Mesenchymal stem cell (in vitro differentiated cells and primary cell): Measurements from ENCODE around the gene NFATC2.
A peak's percentile ranks its signal among the peaks of the same experiment; 100 is the strongest.
"Not testable (repeated sequence)": the region's sequence is repeated elsewhere in the genome, so short reads cannot be mapped to it uniquely, and the experiment has no call there.

Experiments used
- DNase-seq: peaks from one replicate; pipeline ENCODE4 v3.0.0-alpha.2; 2013
- H2AFZ ChIP-seq: one replicate; pipeline ENCODE4 v1.6.1; 2013; ENCODE audit warnings: low read depth, mild to moderate bottlenecking, control low read depth, inconsistent platforms, low read length, moderate library complexity
- H2AK5ac ChIP-seq: 2 replicates; pipeline ENCODE4 v1.6.1; 2013; ENCODE audit warnings: low read length, moderate library complexity, mild to moderate bottlenecking, inconsistent platforms; ENCODE audit not compliant: severe bottlenecking
- H2BK120ac ChIP-seq: one replicate; pipeline ENCODE4 v1.6.1; 2013; ENCODE audit warnings: low read depth, mild to moderate bottlenecking, inconsistent platforms, low read length, moderate library complexity
- H2BK12ac ChIP-seq, 2 experiments: one replicate each; pipeline ENCODE4 v1.6.1; 2013; ENCODE audit warnings: inconsistent platforms in 2 of 2, low read length in 2 of 2, mild to moderate bottlenecking in 2 of 2, moderate library complexity in 2 of 2, control low read depth in 1 of 2
- H2BK15ac ChIP-seq: one replicate; pipeline ENCODE4 v1.6.1; 2013; ENCODE audit warnings: mild to moderate bottlenecking, low read depth, inconsistent platforms; ENCODE audit not compliant: poor library complexity, severe bottlenecking
- H2BK5ac ChIP-seq: 2 replicates; pipeline ENCODE4 v1.6.1; 2013; ENCODE audit warnings: low read depth, mild to moderate bottlenecking, low read length, control low read depth, inconsistent platforms; ENCODE audit not compliant: poor library complexity, severe bottlenecking
- H3K14ac ChIP-seq, 2 experiments: one replicate each; pipeline ENCODE4 v1.6.1; 2013; ENCODE audit warnings: inconsistent platforms in 2 of 2, low read length in 2 of 2, control low read depth in 1 of 2, mild to moderate bottlenecking in 1 of 2, moderate library complexity in 1 of 2
- H3K18ac ChIP-seq, 2 experiments: one replicate each; pipeline ENCODE4 v1.6.1; 2013; ENCODE audit warnings: inconsistent platforms in 2 of 2, low read length in 2 of 2, control low read depth in 1 of 2, low read depth in 1 of 2, mild to moderate bottlenecking in 1 of 2
- H3K23ac ChIP-seq, 2 experiments: one replicate each; pipeline ENCODE4 v1.6.1; 2013; ENCODE audit warnings: inconsistent platforms in 2 of 2, low read length in 2 of 2, mild to moderate bottlenecking in 2 of 2, moderate library complexity in 2 of 2, control low read depth in 1 of 2
- H3K27ac ChIP-seq: 2 replicates; pipeline ENCODE4 v1.5.1; 2013; ENCODE audit warnings: mild to moderate bottlenecking, moderate library complexity, low read length, control low read depth, inconsistent platforms; ENCODE audit not compliant: poor library complexity, severe bottlenecking
- H3K27me3 ChIP-seq, 2 experiments: 2 replicates each; pipeline versions ENCODE4 v1.6.1 to v1.7.0; 2013; ENCODE audit warnings: low read length in 2 of 2, mild to moderate bottlenecking in 2 of 2, moderate library complexity in 2 of 2, control low read depth in 1 of 2, inconsistent platforms in 1 of 2; ENCODE audit not compliant: control insufficient read depth in 1 of 2, insufficient read depth in 1 of 2
- H3K36me3 ChIP-seq, 2 experiments: 2 replicates each; pipeline versions ENCODE4 v1.6.1 to v1.7.0; 2013; ENCODE audit warnings: low read length in 2 of 2, control low read depth in 1 of 2, inconsistent platforms in 1 of 2, low read depth in 1 of 2, mild to moderate bottlenecking in 1 of 2; ENCODE audit not compliant: insufficient read depth in 2 of 2, control insufficient read depth in 1 of 2
- H3K4ac ChIP-seq, 2 experiments: one replicate each; pipeline ENCODE4 v1.6.1; 2013; ENCODE audit warnings: inconsistent platforms in 2 of 2, low read length in 2 of 2, mild to moderate bottlenecking in 2 of 2, moderate library complexity in 2 of 2, control low read depth in 1 of 2, low read depth in 1 of 2
- H3K4me1 ChIP-seq: 2 replicates; pipeline ENCODE4 v1.6.1; 2013; ENCODE audit warnings: low read depth, low read length, control low read depth; ENCODE audit not compliant: control insufficient read depth, insufficient read depth
- H3K4me2 ChIP-seq: 2 replicates; pipeline ENCODE4 v1.6.1; 2013; ENCODE audit warnings: low read length, mild to moderate bottlenecking, inconsistent platforms; ENCODE audit not compliant: poor library complexity, severe bottlenecking
- H3K4me3 ChIP-seq, 2 experiments: 2 replicates each; pipeline versions ENCODE4 v1.5.1 to v1.7.0; 2013; ENCODE audit warnings: low read length in 2 of 2, mild to moderate bottlenecking in 2 of 2, control low read depth in 1 of 2, low read depth in 1 of 2; ENCODE audit not compliant: insufficient read depth in 1 of 2
- H3K79me1 ChIP-seq: replicated peaks from 2 replicates; pipeline ENCODE4 v1.6.1; 2013; ENCODE audit warnings: mild to moderate bottlenecking, control low read depth, low read length, inconsistent platforms; ENCODE audit not compliant: poor library complexity, severe bottlenecking
- H3K9ac ChIP-seq: 2 replicates; pipeline ENCODE4 v1.7.0; 2013; ENCODE audit warnings: mild to moderate bottlenecking, low read length, moderate library complexity
- H3K9me3 ChIP-seq: 2 replicates; pipeline ENCODE4 v1.7.0; 2013; ENCODE audit warnings: mild to moderate bottlenecking, low read length; ENCODE audit not compliant: control insufficient read depth
- H4K8ac ChIP-seq: one replicate; pipeline ENCODE4 v1.6.1; 2013; ENCODE audit warnings: inconsistent platforms, mild to moderate bottlenecking, low read length, moderate library complexity
- H4K91ac ChIP-seq: one replicate; pipeline ENCODE4 v1.6.1; 2013; ENCODE audit warnings: mild to moderate bottlenecking, low read length, inconsistent platforms
- whole genome bisulfite sequencing: methylation state at CpG from one replicate; pipeline ENCODE4 v1.1.7; 2013; ENCODE audit warnings: mixed read lengths; 5-methylcytosine and 5-hydroxymethylcytosine counted together

Gene NFATC2

DNA sequence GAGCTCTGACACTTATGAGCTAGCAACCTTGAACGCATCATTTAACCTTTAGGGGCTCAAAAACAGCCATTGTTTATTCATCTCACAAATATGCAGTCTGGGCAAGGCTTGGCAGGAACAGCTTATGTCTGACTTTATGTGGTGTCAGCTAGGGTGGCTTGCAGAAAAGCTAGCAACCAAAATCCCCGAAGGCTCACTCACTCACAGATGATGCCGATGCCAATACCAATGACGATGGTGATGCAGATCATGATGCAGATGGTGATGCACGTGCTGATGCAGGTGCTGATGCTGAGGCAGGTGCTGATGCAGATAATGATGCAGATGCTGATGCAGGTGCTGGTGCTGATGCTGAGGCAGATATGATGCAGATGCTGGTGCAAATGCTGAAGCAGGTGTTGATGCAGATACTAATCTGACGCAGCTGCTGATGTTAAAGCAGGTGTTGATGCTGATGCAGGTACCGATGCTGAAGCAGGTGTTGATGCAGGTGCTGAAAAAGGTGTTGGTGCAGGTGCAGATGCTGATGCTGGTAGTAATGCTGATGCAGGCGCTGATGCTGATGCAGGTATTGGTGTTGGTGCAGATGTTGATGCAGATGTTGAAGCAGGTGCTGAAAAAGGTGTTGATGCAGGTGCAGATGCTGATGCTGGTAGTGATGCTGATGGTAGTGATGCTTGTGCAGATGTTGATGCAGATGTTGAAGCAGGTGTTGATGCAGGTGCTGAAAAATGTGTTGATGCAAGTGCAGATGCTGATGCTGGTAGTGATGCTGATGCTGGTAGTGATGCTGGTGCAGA is 195.6 kb downstream of the NFATC2 start:
- Histone ChIP-seq H2AK5ac (no peak overlapping the region), H3K4ac (no peak overlapping the region), H3K4me2 (no peak overlapping the region), H3K14ac (peak overlapping the region in 1 of 2 experiments; percentile 73), H3K9ac (no peak overlapping the region), H3K23ac (no peak overlapping the region), H3K79me1 (no peaks in the 10 kb centered on the region), H2BK12ac (no peak overlapping the region), H3K4me1 (peaks cover 15% of the 10 kb centered on the region), H3K18ac (no peak overlapping the region), H2BK5ac (no peak overlapping the region), H4K91ac (no peak overlapping the region), H3K36me3 (no peaks in the 10 kb centered on the region), H3K27me3 (no peaks in the 10 kb centered on the region), H2BK120ac (no peak overlapping the region), H3K27ac (no peak overlapping the region), H4K8ac (no peak overlapping the region), H2BK15ac (no peak overlapping the region), H2AFZ (no peak overlapping the region), H3K9me3 (peaks cover 3% of the 10 kb centered on the region), H3K4me3 (no peak overlapping the region)
- WGBS, result 81% methylated on average over 8 of the region's 8 CpGs
- peak; percentile 34 for DNase-seq

DNA sequence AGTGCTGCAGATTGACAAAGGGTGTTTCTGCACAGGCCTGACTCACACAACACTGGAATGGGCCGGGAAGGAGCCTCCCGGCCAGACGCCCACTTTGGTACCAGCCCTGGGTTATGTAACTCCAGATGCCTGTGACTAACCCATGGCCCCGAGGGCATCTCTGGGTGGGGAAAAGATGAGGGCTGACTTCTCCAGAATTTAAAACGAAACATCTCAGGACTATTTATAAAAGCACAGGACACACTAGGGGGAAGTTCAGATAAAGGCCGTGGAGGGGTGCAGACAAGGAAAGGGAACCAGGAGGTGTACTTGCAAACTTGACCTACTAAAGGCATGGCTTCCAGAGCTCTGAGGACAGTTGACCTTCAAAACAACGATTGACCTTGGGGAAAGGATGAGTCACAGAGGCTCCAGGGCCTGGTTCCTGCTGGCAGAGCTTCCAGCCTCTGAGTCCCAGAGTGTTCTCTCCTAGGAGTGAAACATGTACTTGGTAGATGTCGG is 196.9 kb downstream of the NFATC2 start:
- H3K4me3 ChIP-seq, result peak overlapping the region in 1 of 2 experiments; percentile 3
- no peak overlapping the region for H3K27ac ChIP-seq
- WGBS, result 44% methylated on average over 7 of the region's 8 CpGs
- peak overlapping the region in 1 of 2 experiments; percentile 0 for H3K4ac ChIP-seq
- H2BK5ac ChIP-seq, result no peak overlapping the region
- DNase-seq, result peak; percentile 70
- H3K79me1 ChIP-seq, result no peaks in the 10 kb centered on the region
- H4K91ac ChIP-seq, result no peak overlapping the region
- H3K36me3 ChIP-seq, result no peaks in the 10 kb centered on the region
- H3K18ac ChIP-seq, result peak overlapping the region in 1 of 2 experiments; percentile 76
- no peak overlapping the region for H3K23ac ChIP-seq
- H3K4me1 ChIP-seq, result peaks cover 12% of the 10 kb centered on the region
- H3K27me3 ChIP-seq, result no peaks in the 10 kb centered on the region
- H3K14ac ChIP-seq, result no peak overlapping the region
- H2AFZ ChIP-seq, result no peak overlapping the region
- peak overlapping the region; percentile 19 for H4K8ac ChIP-seq
- no peak overlapping the region for H3K4me2 ChIP-seq
- H2BK120ac ChIP-seq, result no peak overlapping the region
- no peak overlapping the region for H2BK15ac ChIP-seq
- H2BK12ac ChIP-seq, result peak overlapping the region; percentile 75 to 85
- no peak overlapping the region for H2AK5ac ChIP-seq
- peaks cover 3% of the 10 kb centered on the region for H3K9me3 ChIP-seq
- H3K9ac ChIP-seq, result peak overlapping the region; percentile 27

- H3K14ac ChIP-seq, result not testable (repeated sequence)
These were observed 198.7 kb downstream of the NFATC2 start for GRCh38 chr20:51343802-51344201.

DNA sequence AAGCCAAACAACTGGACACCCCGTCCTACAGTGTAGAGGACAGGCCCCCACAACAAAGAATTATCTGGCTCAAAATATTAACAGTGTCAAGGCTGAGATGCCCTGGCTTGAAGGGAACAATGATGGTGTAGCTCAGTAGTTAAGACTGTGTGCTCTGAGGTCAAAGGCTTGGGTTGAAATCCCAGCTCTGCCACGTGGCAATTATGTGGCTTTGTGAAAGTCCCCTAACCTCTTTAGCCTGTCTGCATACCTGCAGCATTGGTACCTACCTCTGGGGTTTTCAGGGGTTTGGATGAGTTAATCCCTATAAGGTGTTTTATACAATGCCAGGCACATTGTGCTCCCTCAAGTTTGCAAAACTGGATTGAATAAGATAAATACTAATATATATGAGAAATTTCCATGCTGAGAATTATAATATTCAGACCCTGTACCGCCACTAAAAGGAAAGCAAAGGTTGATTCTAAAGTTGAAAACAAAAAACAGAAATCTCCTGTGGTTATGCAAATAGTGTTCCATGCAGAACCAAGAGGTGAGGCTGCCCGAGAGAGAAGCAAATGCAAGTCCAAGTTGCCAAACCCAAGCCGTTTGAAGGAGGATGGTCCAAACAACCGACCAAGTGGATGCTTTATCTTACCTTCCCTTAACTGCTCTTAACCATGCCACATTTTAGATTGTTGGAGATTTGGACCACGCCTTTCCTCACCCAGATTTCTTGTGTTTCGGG is 199.8 kb downstream of the NFATC2 start:
- no peak overlapping the region for H3K4ac ChIP-seq
- H3K4me3 ChIP-seq, result no peak overlapping the region
- H3K27ac ChIP-seq, result no peak overlapping the region

More at GRCh38 chr20:51343802-51344201, 198.7 kb downstream of the NFATC2 start:
- H2BK5ac ChIP-seq, H3K9me3 ChIP-seq, H3K79me1 ChIP-seq, H2AFZ ChIP-seq, H3K27ac ChIP-seq, H2AK5ac ChIP-seq, H4K91ac ChIP-seq, H3K4ac ChIP-seq, H2BK12ac ChIP-seq, H3K27me3 ChIP-seq, H3K4me3 ChIP-seq, H3K36me3 ChIP-seq, H3K23ac ChIP-seq, H3K4me2 ChIP-seq, H2BK15ac ChIP-seq, H4K8ac ChIP-seq, H3K9ac ChIP-seq, H2BK120ac ChIP-seq, DNase-seq: not testable (repeated sequence)
- H3K4me1 ChIP-seq, result peaks cover 12% of the 10 kb centered on the region
- H3K18ac ChIP-seq, result peak overlapping the region in 1 of 2 experiments; percentile 10
- 83% methylated on average over 3 of the region's 3 CpGs for WGBS

More for the DNA sequence above, 199.8 kb downstream of the NFATC2 start:
- Histone ChIP-seq H2BK12ac (no peak overlapping the region), H3K36me3 (no peaks in the 10 kb centered on the region), H2BK120ac (no peak overlapping the region), H2BK5ac (no peak overlapping the region), H3K23ac (no peak overlapping the region), H2AK5ac (no peak overlapping the region), H3K9ac (no peak overlapping the region), H2AFZ (no peak overlapping the region), H3K18ac (no peak overlapping the region), H2BK15ac (no peak overlapping the region), H3K9me3 (peaks cover 3% of the 10 kb centered on the region), H3K79me1 (no peaks in the 10 kb centered on the region), H4K8ac (no peak overlapping the region), H3K4me2 (no peak overlapping the region), H3K27me3 (no peaks in the 10 kb centered on the region), H3K4me1 (peaks cover 12% of the 10 kb centered on the region), H3K14ac (no peak overlapping the region), H4K91ac (no peak overlapping the region)
- 90% methylated on average over 8 of the region's 8 CpGs for WGBS
- no peak for DNase-seq
